IMR-90 (cell line): Measurements from ENCODE around the gene GOLGA5. TPM values are rescaled to one million over a fixed set of nuclear protein-coding genes. Genes with fewer than 3 reads are reported as not detected.

Experiments used
- ATAC-seq: fragments of 200-7000 bp; cut with Tn5 transposase; 2 replicates; pipeline ENCODE4 v1.9.1; 2020; ENCODE audit warnings: low read depth, mild to moderate bottlenecking, moderate library complexity
- BruUV-seq: library from RNA; stranded (reverse); fragments of 400-500 nt; replicated peaks from 2 replicates; lab custom pipeline; 2021; lab: Mats Ljungman, UMichigan
- CTCF ChIA-PET: fragments of 300-600 bp; formaldehyde crosslinking; extraction: SDS; loops from one replicate; lab custom pipeline; 2021; ENCODE audit warnings: antibody characterized with exemption; lab: Yijun Ruan, JAX
- POLR2A ChIA-PET: fragments of 300-600 bp; sonication (Branson Sonifier 250); formaldehyde crosslinking; loops from one replicate; lab custom pipeline; 2022; ENCODE audit warnings: antibody characterized with exemption; ENCODE audit not compliant: unreplicated experiment; lab: Charles Lee
- DNase-seq: peaks from one replicate; pipeline ENCODE4 v3.0.0; 2013
- H2AFZ ChIP-seq: replicated peaks from 2 replicates; pipeline ENCODE3; 2013; ENCODE audit warnings: low read length, mild to moderate bottlenecking; ENCODE audit not compliant: poor library complexity
- H2AK5ac ChIP-seq: 2 replicates; pipeline ENCODE4 v1.6.1; 2013; ENCODE audit warnings: low read depth, low read length, inconsistent platforms
- H2AK9ac ChIP-seq: replicated peaks from 2 replicates; pipeline ENCODE3; 2013; ENCODE audit warnings: mild to moderate bottlenecking, low read depth, low read length, moderate library complexity; ENCODE audit not compliant: poor library complexity
- H2BK120ac ChIP-seq: 2 replicates; pipeline ENCODE4 v1.6.1; 2013; ENCODE audit warnings: low read depth, low read length, inconsistent platforms
- H2BK15ac ChIP-seq: 3 replicates; pipeline ENCODE4 v1.6.1; 2013; ENCODE audit warnings: low read depth, low read length, inconsistent platforms
- H2BK20ac ChIP-seq: 2 replicates; pipeline ENCODE4 v1.6.1; 2013; ENCODE audit warnings: low read depth, mild to moderate bottlenecking, inconsistent platforms, low read length, moderate library complexity
- H2BK5ac ChIP-seq: 2 replicates; pipeline ENCODE4 v1.6.1; 2013; ENCODE audit warnings: mild to moderate bottlenecking, low read depth, low read length, inconsistent platforms; ENCODE audit not compliant: poor library complexity, severe bottlenecking
- H3K14ac ChIP-seq: replicated peaks from 2 replicates; pipeline ENCODE4 v1.6.1; 2013; ENCODE audit warnings: low read depth, low read length, inconsistent platforms
- H3K18ac ChIP-seq: 2 replicates; pipeline ENCODE4 v1.6.1; 2013; ENCODE audit warnings: low read depth, low read length, control low read depth
- H3K23ac ChIP-seq: 2 replicates; pipeline ENCODE4 v1.6.1; 2013; ENCODE audit warnings: low read depth, low read length, inconsistent platforms
- H3K27ac ChIP-seq: 2 replicates; pipeline ENCODE4 v1.5.1; 2013; ENCODE audit warnings: mild to moderate bottlenecking, control low read depth, low read length; ENCODE audit not compliant: insufficient read depth
- H3K27me3 ChIP-seq: 2 replicates; pipeline ENCODE4 v1.6.1; 2013; ENCODE audit warnings: low read length; ENCODE audit not compliant: control insufficient read depth, insufficient read depth
- H3K36me3 ChIP-seq: 2 replicates; pipeline ENCODE4 v1.6.1; 2013; ENCODE audit warnings: low read length, mixed read lengths; ENCODE audit not compliant: control insufficient read depth, insufficient read depth
- H3K4ac ChIP-seq: 2 replicates; pipeline ENCODE4 v1.6.1; 2013; ENCODE audit warnings: low read depth, low read length, inconsistent platforms
- H3K4me1 ChIP-seq: 2 replicates; pipeline ENCODE4 v1.6.1; 2013; ENCODE audit warnings: low read length, mixed read lengths; ENCODE audit not compliant: control insufficient read depth, insufficient read depth
- H3K4me2 ChIP-seq: 2 replicates; pipeline ENCODE4 v1.6.1; 2013; ENCODE audit warnings: low read depth, mild to moderate bottlenecking, control low read depth, low read length, moderate library complexity
- H3K4me3 ChIP-seq: 2 replicates; pipeline ENCODE4 v1.5.1; 2013; ENCODE audit warnings: low read depth, mild to moderate bottlenecking, control low read depth, low read length, moderate library complexity; ENCODE audit not compliant: insufficient read depth
- H3K56ac ChIP-seq: 2 replicates; pipeline ENCODE4 v1.6.1; 2013; ENCODE audit warnings: low read length, inconsistent platforms; ENCODE audit not compliant: insufficient read depth; ENCODE audit errors: extremely low read depth
- H3K79me1 ChIP-seq, 2 experiments: 2 replicates each; pipeline ENCODE4 v1.6.1; 2013; ENCODE audit warnings: low read length in 2 of 2, inconsistent platforms in 1 of 2, low read depth in 1 of 2
- H3K9ac ChIP-seq: 2 replicates; pipeline ENCODE4 v1.6.1; 2013; ENCODE audit warnings: low read depth, low read length, control low read depth
- H3K9me1 ChIP-seq: 2 replicates; pipeline ENCODE4 v1.6.1; 2013; ENCODE audit warnings: low read length, inconsistent platforms; ENCODE audit not compliant: insufficient read depth
- H3K9me3 ChIP-seq: 2 replicates; pipeline ENCODE4 v1.6.1; 2013; ENCODE audit warnings: low read length; ENCODE audit not compliant: control insufficient read depth, insufficient read depth
- H4K20me1 ChIP-seq: 2 replicates; pipeline ENCODE4 v1.6.1; 2013; ENCODE audit warnings: low read length, inconsistent platforms; ENCODE audit not compliant: insufficient read depth
- H4K5ac ChIP-seq: 2 replicates; pipeline ENCODE4 v1.6.1; 2013; ENCODE audit warnings: mild to moderate bottlenecking, low read depth, low read length, control low read depth
- H4K8ac ChIP-seq, 2 experiments: 2 replicates each; pipeline ENCODE4 v1.6.1; 2013; ENCODE audit warnings: low read depth in 2 of 2, low read length in 2 of 2, control low read depth in 1 of 2, inconsistent platforms in 1 of 2
- H4K91ac ChIP-seq: 2 replicates; pipeline ENCODE4 v1.6.1; 2013; ENCODE audit warnings: low read depth, low read length, inconsistent platforms; ENCODE audit not compliant: insufficient read depth
- CEBPB ChIP-seq: IDR thresholded peaks from 2 replicates; pipeline ENCODE4 v1.6.1; 2012; ENCODE audit warnings: low read depth, low read length, improper control_type of control experiment
- MAFK ChIP-seq: IDR thresholded peaks from 2 replicates; pipeline ENCODE4 v1.6.1; 2012; ENCODE audit warnings: low read depth, low read length, improper control_type of control experiment
- MAZ ChIP-seq: IDR thresholded peaks from 2 replicates; pipeline ENCODE4 v1.6.1; 2012; ENCODE audit warnings: low read depth, mild to moderate bottlenecking, low read length, improper control_type of control experiment, moderate library complexity, borderline replicate concordance
- RCOR1 ChIP-seq: IDR thresholded peaks from 2 replicates; pipeline ENCODE4 v1.6.1; 2012; ENCODE audit warnings: mild to moderate bottlenecking, low read length, improper control_type of control experiment; ENCODE audit not compliant: insufficient replicate concordance
- RFX5 ChIP-seq: IDR thresholded peaks from 2 replicates; pipeline ENCODE4 v1.8.0; 2012; ENCODE audit warnings: low read depth, mild to moderate bottlenecking, low read length, moderate library complexity
- SMC3 ChIP-seq: fragments of 150-350 bp; IDR thresholded peaks from 2 replicates; pipeline ENCODE4 v1.6.1; 2016; ENCODE audit warnings: low read depth, mild to moderate bottlenecking, antibody characterized with exemption, low read length, moderate library complexity
- WGBS, 2 experiments: methylation state at CpG; one replicate each; pipeline versions ENCODE4 v1.1.5 to v1.1.7; 2013; ENCODE audit warnings: missing lambda C conversion rate in 2 of 2; ENCODE audit not compliant: insufficient read length in 1 of 2; ENCODE audit errors: extremely low coverage in 2 of 2; 5-methylcytosine and 5-hydroxymethylcytosine counted together
- dilution Hi-C: fragments of 300-500 bp; cut with HindIII; formaldehyde crosslinking; loops from one replicate; pipeline ENCODE4 v1.14.3; 2018; ENCODE audit warnings: low sequenced_read_pairs; ENCODE audit not compliant: unreplicated experiment
- in situ Hi-C: fragments of 300-500 bp; cut with MboI; formaldehyde crosslinking; loops from 3 replicates; pipeline ENCODE4 v1.14.3; 2019; ENCODE audit warnings: low sequenced_read_pairs, inconsistent platforms, mixed read lengths
- intact Hi-C: fragments of 100-400 bp; cut with micrococcal nuclease; formaldehyde crosslinking; loops from 2 replicates; pipeline ENCODE4 v1.10.0; 2022
- polyA plus RNA-seq, 3 experiments: library from polyadenylated mRNA; depleted of rRNA; stranded (reverse); fragments of >200 nt; gene quantifications; 2 replicates each; pipeline ENCODE4 v1.2.3, GENCODE V29; 2012; ENCODE audit warnings: low replicate concordance in 1 of 3
- total RNA-seq: library from RNA; depleted of rRNA; stranded (reverse); fragments of >200 nt; gene quantifications from 2 replicates; pipeline ENCODE4 v1.2.3, GENCODE V29; 2012
- TF ChIP-seq, protein P1 (sequence below): fragments of 150-350 bp; IDR thresholded peaks from 2 replicates; pipeline ENCODE4 v1.6.1; 2017; ENCODE audit warnings: mild to moderate bottlenecking, antibody characterized with exemption, low read length, low read depth

Gene GOLGA5
- total and polyA plus RNA-seq, 2 of the 4 experiments (the other 2 are of a cell fraction) = 35.0 to 59.5 TPM

DNA sequence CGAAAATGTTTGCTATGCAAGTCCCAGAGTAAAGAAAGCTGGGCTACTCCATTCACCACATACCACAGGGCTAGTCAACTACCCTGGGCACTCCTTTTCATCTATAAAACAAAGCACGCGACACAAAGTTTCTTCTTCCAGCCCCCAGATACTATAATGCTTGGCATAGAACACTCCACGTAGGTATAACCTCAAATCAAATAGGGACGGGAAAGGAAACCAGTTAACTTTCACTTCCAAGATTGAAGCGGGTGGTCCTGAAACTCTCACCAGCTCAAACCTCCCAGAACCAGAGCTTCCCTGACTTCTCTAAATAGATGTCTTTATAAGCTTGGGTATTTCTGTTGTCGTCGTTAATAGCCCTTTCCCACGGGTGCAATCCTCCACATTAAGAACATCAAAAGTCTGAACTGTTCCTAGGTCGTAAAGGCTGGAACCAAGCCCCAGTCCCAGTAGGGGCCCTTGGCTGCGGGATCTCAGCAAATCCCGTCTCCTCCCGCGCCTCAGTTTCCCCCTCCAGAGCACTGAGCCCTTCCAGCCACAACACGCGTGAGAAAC lies 46.3 kb upstream of the GOLGA5 start:
- CTCF ChIA-PET = interaction anchor here (1.2 kb wide), 1 partner anchor 61 kb away, joined by 3 read pairs; no protein-coding TSS in a partner anchor
- peak overlapping the region; percentile 76 for H3K4me2 ChIP-seq
- H3K27me3 ChIP-seq = peaks cover 12% of the 10 kb centered on the region

More for the DNA sequence above, 46.3 kb upstream of the GOLGA5 start:
- H4K91ac ChIP-seq = no peak overlapping the region
- peak overlapping the region in 1 of 2 experiments; percentile 27; a peak in 1 of 4 replicates for H4K8ac ChIP-seq
- no peak overlapping the region for H2BK15ac ChIP-seq
- peak; percentile 7 for ATAC-seq
- peak overlapping the region; percentile 32; the same call in 1 of the 2 replicates for H3K4ac ChIP-seq
- no peaks in the 10 kb centered on the region for H3K36me3 ChIP-seq
- H3K4me3 ChIP-seq = peak overlapping the region; percentile 72
- no peak overlapping the region for H2BK120ac ChIP-seq
- H2BK5ac ChIP-seq = no peak overlapping the region
- H3K27ac ChIP-seq = no peak overlapping the region
- H3K9ac ChIP-seq = peak overlapping the region; percentile 40
- intact Hi-C loops (loop anchor here (5.0 kb wide), 1 partner anchor 40 kb away; no protein-coding TSS in a partner anchor), in situ Hi-C loops (no loop called here), dilution Hi-C loops (no loop called here)
- no peaks in the 10 kb centered on the region for H4K20me1 ChIP-seq
- no peaks in the 10 kb centered on the region for H3K4me1 ChIP-seq
- peak overlapping the region; percentile 96 for H2AFZ ChIP-seq
- POLR2A ChIA-PET = no interaction called here
- no peaks in the 10 kb centered on the region for H3K9me1 ChIP-seq
- H2AK9ac ChIP-seq = peak overlapping the region; percentile 26
- no peaks in the 10 kb centered on the region for H3K9me3 ChIP-seq
- WGBS, 2 experiments = 17% methylated on average over 5 of the region's 16 CpGs; no CpG with 5 or more reads in 1 of the 2 experiments
- BruUV-seq = TSS peak; percentile 54
- H3K14ac ChIP-seq = peak overlapping the region; percentile 23; the same call in 1 of the 2 replicates
- peaks cover 0 to 7% of the 10 kb centered on the region in 2 experiments; a peak in 1 of 4 replicates for H3K79me1 ChIP-seq
- TF ChIP-seq RFX5 = no peak
- no peak for TF ChIP-seq CEBPB
- TF ChIP-seq SMC3 = no peak
- no peak for TF ChIP-seq MAZ
- no peak for TF ChIP-seq MAFK
- TF ChIP-seq, protein P1, sequence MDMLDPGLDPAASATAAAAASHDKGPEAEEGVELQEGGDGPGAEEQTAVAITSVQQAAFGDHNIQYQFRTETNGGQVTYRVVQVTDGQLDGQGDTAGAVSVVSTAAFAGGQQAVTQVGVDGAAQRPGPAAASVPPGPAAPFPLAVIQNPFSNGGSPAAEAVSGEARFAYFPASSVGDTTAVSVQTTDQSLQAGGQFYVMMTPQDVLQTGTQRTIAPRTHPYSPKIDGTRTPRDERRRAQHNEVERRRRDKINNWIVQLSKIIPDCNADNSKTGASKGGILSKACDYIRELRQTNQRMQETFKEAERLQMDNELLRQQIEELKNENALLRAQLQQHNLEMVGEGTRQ = no peak
- TF ChIP-seq RCOR1 = peak; percentile 41
- H2BK20ac ChIP-seq = 0 out of 2 replicates have a peak overlapping the region, but pooled peaks have one; percentile 6
- H4K5ac ChIP-seq = no peak overlapping the region
- no peak overlapping the region for H2AK5ac ChIP-seq
- H3K23ac ChIP-seq = peak overlapping the region; percentile 66
- peak overlapping the region; percentile 34; the same call in 1 of the 2 replicates for H3K56ac ChIP-seq
- H3K18ac ChIP-seq = no peak overlapping the region
- no peak for DNase-seq
